ENCODE data around the gene ZC3HAV1.
"Not testable (repeated sequence)": the region's sequence is repeated elsewhere in the genome, so short reads cannot be mapped to it uniquely, and the experiment has no call there.

ZC3HAV1 gene

GRCh38 chr7:139081584-139081983 is 27.9 kb downstream of the ZC3HAV1 start:
- no peak for DNase-seq

DNA sequence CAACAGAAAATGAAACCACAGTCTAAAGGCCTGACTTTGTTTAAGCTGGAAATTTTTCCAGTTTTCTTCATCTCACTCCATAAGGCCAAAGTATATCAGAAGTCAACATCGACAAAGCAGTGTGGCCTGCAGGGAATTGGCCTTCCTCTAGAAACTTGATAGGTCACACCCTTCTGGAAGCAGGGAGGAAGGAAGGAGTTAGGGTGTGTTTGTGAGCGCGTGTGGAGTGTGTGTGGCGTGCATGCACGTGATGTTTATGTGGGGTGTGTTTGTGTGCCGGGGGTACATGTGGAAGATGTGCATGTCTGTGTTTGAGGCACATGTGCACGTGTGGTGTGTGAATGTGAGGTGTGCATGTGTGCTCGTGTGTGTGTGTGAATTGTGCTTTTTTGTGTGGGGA is 28.6 kb downstream of the ZC3HAV1 start:
- DNase-seq: no peak

- no peak for DNase-seq
These were observed 29.7 kb downstream of the ZC3HAV1 start for GRCh38 chr7:139079861-139080260.

- no peak for DNase-seq
These were observed 30.6 kb downstream of the ZC3HAV1 start for GRCh38 chr7:139078911-139079310.

GRCh38 chr7:139078399-139078798 is 31.1 kb downstream of the ZC3HAV1 start:
- DNase-seq: no peak

DNA sequence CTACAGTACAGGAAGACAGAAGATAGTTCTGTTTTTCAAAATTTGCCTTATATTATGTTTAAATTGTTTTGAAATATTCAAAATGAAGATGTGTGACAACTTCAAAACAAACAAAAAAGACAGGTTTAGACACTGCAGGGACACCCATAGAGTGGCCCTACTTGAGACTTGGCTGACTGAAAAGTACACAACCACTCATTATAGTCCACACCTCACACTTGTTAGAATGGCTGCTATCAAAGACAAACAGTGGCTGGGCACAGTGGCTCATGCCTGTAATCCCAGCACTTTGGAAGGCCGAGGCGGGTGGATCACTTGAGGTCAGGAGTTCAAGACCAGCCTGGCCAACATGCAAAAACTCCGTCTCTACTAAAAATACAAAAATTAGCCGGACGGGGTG is 31.8 kb downstream of the ZC3HAV1 start:
- DNase-seq: not testable (repeated sequence)

GRCh38 chr7:139075871-139076686 is 33.4 kb downstream of the ZC3HAV1 start:
- no peak for DNase-seq

- DNase-seq: peak; percentile 70
These were observed 34.4 kb downstream of the ZC3HAV1 start for GRCh38 chr7:139075031-139075652.

DNA sequence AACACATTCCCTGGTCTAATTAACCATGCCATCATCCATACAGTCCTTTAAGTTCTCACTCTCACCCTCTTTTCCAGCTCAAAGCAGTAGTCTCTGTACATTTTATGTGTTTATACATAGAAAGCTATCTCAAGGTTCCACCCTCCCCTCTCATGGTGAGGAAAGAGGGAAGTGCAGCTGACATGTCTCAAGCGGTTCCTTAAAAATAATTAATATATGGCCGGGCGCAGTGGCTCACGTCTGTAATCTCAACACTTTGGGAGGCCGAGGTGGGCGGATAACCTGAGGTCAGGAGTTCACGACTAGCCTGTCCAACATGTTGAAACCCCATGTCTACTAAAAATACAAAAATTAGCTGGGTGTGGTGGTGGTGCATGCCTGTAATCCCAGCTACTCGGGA is 36.7 kb downstream of the ZC3HAV1 start:
- peak; percentile 13 for DNase-seq

GRCh38 chr7:139071680-139072079 is 37.8 kb downstream of the ZC3HAV1 start:
- no peak for DNase-seq

DNA sequence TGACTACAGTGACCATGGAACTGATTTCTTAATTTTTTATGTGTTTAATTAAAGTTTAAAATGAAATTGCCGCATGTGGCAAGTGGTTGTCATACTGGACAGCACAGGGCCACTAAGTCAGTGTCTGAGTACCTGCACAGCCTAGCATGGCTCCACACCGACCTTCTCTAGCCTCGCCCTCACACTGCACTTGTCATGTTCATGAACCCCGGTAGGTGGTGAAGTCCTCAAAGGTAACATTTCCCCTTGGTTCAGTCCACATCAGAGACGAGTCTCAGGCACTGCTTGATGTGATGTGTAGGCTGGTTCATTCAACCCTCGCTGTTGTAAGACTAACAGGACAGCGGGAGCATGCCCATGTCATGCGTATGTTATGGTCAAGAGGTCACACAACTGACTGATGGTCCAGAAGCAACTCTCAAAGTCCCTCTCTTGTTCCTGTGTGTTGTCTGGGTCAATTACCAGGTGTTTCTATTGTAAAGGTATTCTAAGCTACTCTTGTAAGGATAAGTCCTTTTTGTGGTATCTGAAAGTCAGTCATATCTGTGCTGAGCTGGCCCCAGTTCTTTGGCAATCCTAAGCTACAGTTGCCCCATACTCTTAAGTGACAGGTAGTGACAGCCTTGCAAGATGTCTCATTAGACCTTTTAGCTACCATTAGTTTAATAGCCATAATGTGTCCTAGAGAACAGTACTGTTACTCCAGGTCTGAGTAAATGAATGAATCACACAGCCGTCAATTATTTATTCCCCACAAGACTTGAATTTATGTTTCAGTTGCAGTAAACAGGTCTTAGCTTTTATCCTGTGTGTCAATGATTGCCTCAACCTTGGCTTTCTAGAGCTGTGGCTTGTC is 40.7 kb downstream of the ZC3HAV1 start:
- no peak for DNase-seq

- DNase-seq: no peak
These were observed 43.2 kb downstream of the ZC3HAV1 start for GRCh38 chr7:139066315-139066714.

DNA sequence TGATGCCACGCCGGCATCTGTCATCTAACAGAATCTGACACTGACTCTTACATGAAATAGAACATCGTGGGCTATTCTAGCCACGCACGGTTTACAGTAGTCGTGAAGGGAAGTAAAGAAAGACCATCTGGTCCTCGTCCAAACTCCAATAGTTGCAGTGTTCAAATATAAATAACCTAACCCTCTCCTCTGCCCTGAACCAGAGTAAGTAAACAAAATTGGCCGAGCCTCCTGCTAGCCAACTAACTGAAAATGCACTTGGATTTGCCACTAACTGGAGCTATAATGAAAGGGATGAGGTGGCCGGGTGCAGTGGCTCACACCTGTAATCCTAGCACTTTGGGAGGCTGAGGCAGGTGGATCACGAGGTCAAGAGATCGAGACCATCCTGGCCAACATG is 44.2 kb downstream of the ZC3HAV1 start:
- no peak for DNase-seq

DNA sequence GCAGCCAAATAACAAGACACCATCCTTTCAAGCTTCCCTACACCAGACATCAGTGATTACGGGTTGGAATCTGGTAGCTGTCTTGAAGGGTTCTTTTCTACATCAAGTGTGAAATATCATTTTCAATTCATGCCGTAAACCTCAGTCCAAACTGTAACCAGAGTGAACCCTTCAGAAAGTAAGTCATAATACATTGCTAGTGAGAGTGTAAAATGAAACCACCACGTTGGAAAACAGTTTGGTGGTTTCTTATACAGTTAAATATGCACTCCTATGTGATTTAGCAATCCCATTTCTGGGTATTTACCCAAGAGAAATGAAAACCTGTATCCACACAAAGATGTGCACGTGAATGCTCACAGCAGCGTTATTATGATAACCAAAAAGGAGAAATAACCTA is 48.1 kb downstream of the ZC3HAV1 start:
- no peak for DNase-seq

GRCh38 chr7:139060695-139061237 is 48.8 kb downstream of the ZC3HAV1 start:
- DNase-seq: no peak

DNA sequence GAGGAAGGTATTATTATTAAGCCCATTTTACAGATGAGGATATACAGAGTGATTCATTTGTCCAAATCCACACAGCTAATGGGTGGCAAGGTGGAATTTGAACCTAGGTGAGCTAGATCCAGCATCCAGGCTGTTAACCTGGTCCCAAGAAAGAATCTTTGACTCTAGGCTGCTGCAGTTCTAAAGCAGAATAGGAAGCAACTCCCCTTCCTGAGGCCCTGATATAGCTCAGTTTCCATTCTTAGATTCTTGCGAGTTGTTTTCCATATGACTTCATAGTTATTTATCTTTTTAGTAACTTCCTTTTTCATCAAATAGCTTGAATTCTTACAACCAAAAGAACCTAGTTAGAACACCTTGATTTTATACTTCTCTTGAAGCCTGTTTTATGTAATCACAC is 49.6 kb downstream of the ZC3HAV1 start:
- no peak for DNase-seq

DNA sequence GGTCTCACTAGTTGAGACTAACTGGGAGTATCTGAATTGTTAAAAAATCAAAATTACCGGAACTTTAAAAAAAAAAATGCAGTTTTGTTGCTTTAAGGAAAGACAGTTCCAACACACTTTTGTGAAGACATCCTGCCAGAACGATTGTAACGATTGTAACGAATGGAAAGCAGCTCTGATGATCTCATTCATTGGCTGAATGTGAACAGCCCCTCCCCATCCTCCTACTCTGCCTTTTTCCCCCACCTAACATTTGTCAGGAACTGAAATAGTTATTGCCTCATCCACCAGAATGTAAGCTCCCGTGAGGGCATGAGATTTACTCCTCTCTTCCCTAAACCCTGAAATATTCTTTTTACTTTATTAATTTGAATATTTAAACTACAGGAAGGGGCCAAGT is 50.6 kb downstream of the ZC3HAV1 start:
- DNase-seq: no peak

DNA sequence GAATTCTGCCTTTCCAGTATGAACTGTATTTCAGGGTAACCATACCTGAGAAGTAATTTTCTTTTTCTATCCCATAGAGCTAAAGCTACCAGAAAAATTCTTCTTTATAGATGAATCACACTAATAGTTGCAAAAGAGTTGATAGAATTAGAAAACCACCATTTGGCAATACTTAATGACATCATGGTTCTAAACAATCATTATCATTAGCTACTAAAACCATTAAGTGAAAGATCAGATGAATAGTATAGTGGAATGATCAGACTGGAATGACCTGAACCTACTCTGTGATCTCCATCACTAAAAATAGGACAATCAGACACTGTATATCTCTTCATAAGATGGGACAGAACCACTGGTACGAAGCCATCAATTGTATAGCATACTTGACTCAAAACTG is 53.8 kb downstream of the ZC3HAV1 start:
- DNase-seq: no peak

DNA sequence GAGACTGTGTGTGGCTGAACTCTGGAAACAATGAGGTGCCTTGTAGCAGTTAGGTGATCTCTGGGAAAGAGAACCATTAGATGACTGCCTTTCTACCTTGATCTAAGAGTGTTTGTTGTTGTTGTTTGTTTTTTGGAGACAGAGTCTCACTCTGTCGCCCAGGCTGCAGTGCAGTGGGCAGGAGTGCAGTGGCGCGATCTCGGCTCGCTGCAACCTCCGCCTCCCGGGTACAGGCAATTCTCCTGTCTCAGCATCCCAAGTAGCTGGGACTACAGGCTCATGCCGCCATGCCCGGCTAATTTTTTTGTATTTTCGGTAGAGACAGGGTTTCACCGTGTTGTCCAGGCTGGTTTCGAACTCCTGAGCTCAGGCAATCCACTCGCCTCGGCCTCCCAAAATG is 54.9 kb downstream of the ZC3HAV1 start:
- DNase-seq: not testable (repeated sequence)

- DNase-seq: peak; percentile 18
These were observed 55.4 kb downstream of the ZC3HAV1 start for GRCh38 chr7:139054101-139054500.

DNA sequence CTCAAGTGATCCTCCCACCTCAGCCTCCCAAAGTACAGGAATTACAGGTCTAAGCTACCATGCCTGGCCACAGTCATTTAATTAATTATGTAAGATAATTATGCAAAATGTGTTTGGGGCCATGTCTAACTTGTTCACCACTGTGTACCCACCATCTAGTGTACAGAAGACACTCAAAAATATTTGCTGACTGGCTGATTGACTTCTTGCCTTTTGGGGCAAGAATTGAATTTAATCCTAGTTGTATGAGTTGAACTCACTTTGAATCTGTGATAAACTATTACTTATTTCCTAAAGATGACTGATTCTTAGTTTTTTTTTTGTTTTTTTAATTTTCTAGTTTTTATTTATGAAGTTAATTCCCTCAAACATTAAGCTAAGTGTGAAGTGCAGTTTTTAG is 57.9 kb downstream of the ZC3HAV1 start:
- no peak for DNase-seq

- DNase-seq: no peak
These were observed 59.6 kb downstream of the ZC3HAV1 start for GRCh38 chr7:139049936-139050335.

GRCh38 chr7:139049111-139049510 is 60.4 kb downstream of the ZC3HAV1 start:
- DNase-seq: no peak

All from NCI-H1694 treated with DMSO at 0.1 percent for 48 hours (cell line).